Lower lobe of right lung (tissue), 2 donors: Measurements from ENCODE around the gene CABLES2. TPM values are rescaled to one million over a fixed set of nuclear protein-coding genes. Genes with fewer than 3 reads are reported as not detected.

ENCODE experiments used
- ATAC-seq, 2 donors: fragments of 200-7000 bp; cut with Tn5 transposase; one replicate each; pipeline ENCODE4 v1.9.1; 2020 to 2022; ENCODE audit warnings: mild to moderate bottlenecking in 2 of 2, moderate library complexity in 2 of 2
- DNase-seq: peaks from one replicate; pipeline ENCODE4 v3.0.0-alpha.2; 2020
- H3K27ac ChIP-seq: fragments of 200-600 bp; one replicate; pipeline ENCODE4 v1.8.0; 2022
- H3K27me3 ChIP-seq: fragments of 200-600 bp; one replicate; pipeline ENCODE4 v1.8.0; 2022; ENCODE audit warnings: low read depth
- H3K36me3 ChIP-seq: fragments of 200-600 bp; one replicate; pipeline ENCODE4 v1.8.0; 2022; ENCODE audit warnings: mild to moderate bottlenecking
- H3K4me1 ChIP-seq: fragments of 200-600 bp; one replicate; pipeline ENCODE4 v1.8.0; 2022
- H3K4me3 ChIP-seq: fragments of 200-600 bp; one replicate; pipeline ENCODE4 v1.8.0; 2022; ENCODE audit warnings: mild to moderate bottlenecking
- H3K9me3 ChIP-seq: fragments of 200-600 bp; one replicate; pipeline ENCODE4 v1.8.0; 2022
- intact Hi-C: fragments of 100-400 bp; cut with DNase I; formaldehyde crosslinking; loops from one replicate; pipeline ENCODE4 v1.11.0; 2022
- total RNA-seq: library from RNA; stranded (reverse); fragmentation: NEBNext Ultra II Directional; extraction: Animal tissue kit (Norgen Biotek cat#: 25700); gene quantifications from one replicate; pipeline ENCODE4 v1.2.1, GENCODE V29; 2021
- TF ChIP-seq, protein P1 (sequence below): fragments of 200-600 bp; IDR thresholded peaks from one replicate; pipeline ENCODE4 v1.8.0; 2022; ENCODE audit warnings: antibody characterized with exemption, mild to moderate bottlenecking
- donor health status: DM: no; HTN: yes; CAD: no; lungs with severe emphysema.

The CABLES2 gene
- total RNA-seq, 1 donor from 2014 or later = 4.5 TPM

DNA sequence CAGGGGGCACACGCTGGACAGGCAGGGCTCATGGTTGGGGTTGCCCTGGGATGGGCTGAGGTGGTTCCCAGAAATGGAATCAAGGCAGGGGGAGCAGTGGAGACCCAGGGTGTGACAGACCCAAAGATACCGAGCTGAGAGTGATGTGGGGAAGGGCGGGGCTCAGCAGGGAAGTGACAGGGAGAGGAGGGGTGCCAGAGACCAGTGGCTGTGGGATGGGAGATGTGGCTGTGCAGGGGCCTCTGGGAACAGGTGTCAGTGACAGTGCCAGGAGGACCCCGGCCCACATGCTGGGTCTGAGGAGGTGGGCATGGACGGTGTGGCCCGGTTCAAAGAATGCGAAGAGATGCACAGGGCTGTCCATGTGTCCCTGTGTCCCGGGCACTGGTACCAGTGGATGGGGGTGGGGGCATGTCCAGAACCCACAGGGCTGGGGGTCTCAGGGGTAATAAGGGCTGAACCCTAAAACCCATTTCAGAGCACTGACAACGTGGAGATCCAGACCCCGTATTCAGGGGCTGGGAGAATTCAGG is 1.0 kb downstream of the CABLES2 start:
- intact Hi-C loops = no loop called here
- peaks cover 34% of the 10 kb centered on the region for H3K4me1 ChIP-seq
- no peaks in the 10 kb centered on the region for H3K9me3 ChIP-seq
- TF ChIP-seq, protein P1, sequence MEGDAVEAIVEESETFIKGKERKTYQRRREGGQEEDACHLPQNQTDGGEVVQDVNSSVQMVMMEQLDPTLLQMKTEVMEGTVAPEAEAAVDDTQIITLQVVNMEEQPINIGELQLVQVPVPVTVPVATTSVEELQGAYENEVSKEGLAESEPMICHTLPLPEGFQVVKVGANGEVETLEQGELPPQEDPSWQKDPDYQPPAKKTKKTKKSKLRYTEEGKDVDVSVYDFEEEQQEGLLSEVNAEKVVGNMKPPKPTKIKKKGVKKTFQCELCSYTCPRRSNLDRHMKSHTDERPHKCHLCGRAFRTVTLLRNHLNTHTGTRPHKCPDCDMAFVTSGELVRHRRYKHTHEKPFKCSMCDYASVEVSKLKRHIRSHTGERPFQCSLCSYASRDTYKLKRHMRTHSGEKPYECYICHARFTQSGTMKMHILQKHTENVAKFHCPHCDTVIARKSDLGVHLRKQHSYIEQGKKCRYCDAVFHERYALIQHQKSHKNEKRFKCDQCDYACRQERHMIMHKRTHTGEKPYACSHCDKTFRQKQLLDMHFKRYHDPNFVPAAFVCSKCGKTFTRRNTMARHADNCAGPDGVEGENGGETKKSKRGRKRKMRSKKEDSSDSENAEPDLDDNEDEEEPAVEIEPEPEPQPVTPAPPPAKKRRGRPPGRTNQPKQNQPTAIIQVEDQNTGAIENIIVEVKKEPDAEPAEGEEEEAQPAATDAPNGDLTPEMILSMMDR = no peak
- H3K4me3 ChIP-seq = peak overlapping the region; percentile 70
- no peak overlapping the region for H3K27ac ChIP-seq
- ATAC-seq (no peak), DNase-seq (no peak)
- H3K36me3 ChIP-seq = peaks cover 6% of the 10 kb centered on the region
- no peaks in the 10 kb centered on the region for H3K27me3 ChIP-seq

DNA sequence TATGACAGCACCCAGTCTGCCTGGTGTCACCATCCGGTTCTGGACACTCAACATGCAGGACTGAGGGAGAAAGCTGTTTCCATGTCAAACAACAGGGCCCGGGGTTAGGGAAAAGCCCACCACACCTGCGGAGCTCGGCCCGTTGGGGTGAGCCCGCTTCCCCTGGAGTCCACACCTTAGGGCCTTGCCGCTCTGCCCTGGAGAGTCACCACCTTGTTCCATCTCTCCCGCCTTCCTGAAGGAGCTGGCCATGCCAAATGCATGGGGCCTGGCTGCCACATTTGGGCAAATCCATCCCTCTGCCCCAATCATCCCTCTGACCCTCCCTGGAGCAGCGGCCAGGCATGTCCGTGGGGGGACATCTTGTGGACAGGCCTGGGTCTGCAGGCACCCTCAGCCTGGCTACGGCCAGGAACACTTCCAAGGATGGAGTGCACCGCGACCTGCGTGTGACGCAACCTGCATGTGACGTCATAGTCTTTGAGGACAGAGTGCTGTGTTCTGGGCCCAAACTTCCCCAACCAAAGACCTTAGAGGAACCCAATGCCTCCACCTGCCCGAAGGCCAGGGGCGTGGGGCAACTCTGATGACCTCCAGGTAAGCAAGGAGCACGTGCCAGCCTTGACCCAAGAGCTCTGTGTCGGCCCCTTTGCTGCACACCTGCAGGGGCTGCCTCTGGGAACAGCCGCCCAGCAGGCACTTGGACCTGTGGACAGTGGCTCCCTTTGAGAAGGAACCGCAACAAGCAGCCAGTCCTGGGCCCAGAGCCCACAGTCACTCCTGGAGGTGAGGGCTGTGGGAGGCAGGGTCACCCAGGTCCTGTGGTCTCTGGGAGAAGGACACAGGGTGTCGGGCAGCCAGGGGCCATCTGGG is 1.7 kb downstream of the CABLES2 start:
- DNase-seq (no peak), ATAC-seq (peak in 1 of 2 donors; percentile 4)
- intact Hi-C loops = no loop called here
- no peaks in the 10 kb centered on the region for H3K9me3 ChIP-seq
- peaks cover 8% of the 10 kb centered on the region for H3K36me3 ChIP-seq
- H3K27ac ChIP-seq = no peak overlapping the region
- TF ChIP-seq, protein P1 = peak; percentile 41
- H3K27me3 ChIP-seq = no peaks in the 10 kb centered on the region
- peaks cover 32% of the 10 kb centered on the region for H3K4me1 ChIP-seq
- H3K4me3 ChIP-seq = peak overlapping the region; percentile 70

DNA sequence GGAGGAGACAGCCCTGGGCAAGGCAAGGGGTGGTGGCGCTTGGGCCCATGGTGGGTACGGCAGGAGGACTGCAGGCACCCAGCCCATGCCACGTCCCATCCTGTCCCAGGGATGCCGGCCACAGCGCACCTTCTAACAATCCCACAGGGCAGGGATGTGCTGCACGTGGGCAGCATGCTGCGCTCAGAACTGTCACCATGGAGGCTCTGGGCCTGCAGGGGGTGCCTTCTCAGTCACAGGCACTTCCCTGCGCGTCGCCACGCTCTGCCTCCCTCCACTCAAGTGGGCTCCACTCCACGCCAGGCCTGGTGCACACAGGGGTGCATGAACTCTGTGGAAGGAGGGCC is 2.4 kb downstream of the CABLES2 start:
- no peak overlapping the region for H3K27ac ChIP-seq
- TF ChIP-seq, protein P1 = no peak
- DNase-seq = no peak

DNA sequence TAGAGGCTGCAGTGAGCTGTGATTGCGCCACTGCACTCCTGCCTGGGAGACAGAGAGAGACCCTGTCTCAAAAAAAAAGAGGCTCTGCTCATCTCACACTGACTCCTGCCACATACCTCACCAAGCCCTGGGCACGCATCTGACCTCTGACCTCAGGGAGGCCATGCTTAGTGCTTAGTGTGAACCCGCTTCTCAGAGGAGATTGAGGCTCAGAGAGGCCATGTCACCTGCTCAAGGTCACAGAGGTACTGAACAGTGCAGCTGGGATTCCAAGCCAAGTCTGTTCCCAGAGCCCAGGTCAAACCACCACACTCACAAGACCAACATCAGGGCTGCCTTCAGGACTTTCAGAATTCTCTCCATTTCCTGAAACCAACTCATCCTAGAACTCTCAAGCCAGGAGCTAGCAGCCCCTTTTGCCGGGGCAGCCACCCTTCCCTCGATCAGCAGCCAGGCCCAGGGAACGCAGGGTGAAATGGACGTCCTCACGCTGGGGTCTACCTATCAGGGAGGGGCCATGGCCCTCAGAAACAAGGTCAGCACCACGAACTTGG is 2.9 kb downstream of the CABLES2 start:
- intact Hi-C loops = no loop called here
- TF ChIP-seq, protein P1 = no peak
- peaks cover 10% of the 10 kb centered on the region for H3K36me3 ChIP-seq
- H3K27me3 ChIP-seq = no peaks in the 10 kb centered on the region
- no peaks in the 10 kb centered on the region for H3K9me3 ChIP-seq
- H3K4me3 ChIP-seq = no peak overlapping the region
- H3K27ac ChIP-seq = no peak overlapping the region
- ATAC-seq (no peak), DNase-seq (no peak)
- peaks cover 23% of the 10 kb centered on the region for H3K4me1 ChIP-seq

More for the DNA sequence above, 2.4 kb downstream of the CABLES2 start:
- intact Hi-C loops = no loop called here
- peaks cover 10% of the 10 kb centered on the region for H3K36me3 ChIP-seq
- H3K4me1 ChIP-seq = peaks cover 26% of the 10 kb centered on the region
- H3K9me3 ChIP-seq = no peaks in the 10 kb centered on the region
- no peak overlapping the region for H3K4me3 ChIP-seq
- ATAC-seq = no peak
- no peaks in the 10 kb centered on the region for H3K27me3 ChIP-seq

DNA sequence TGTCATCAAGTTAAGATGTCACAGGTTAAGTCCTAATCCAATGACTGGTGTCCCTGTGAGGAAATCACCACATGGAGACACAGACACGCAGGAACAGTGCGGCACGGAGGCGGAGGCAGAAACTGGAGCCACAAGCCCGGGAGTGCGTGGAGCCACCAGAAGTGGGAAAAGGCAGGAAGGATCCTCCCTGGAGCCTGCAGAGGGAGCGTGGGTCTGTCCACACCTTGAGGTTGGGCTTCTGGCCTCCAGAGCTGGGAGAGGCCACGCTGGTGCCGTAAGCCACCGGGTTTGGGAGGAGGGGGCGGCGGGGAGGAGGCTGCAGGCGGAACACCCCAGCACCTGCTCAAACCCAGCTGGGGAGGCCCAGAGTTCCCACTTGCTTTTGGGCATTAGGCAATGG is 3.8 kb downstream of the CABLES2 start:
- Histone ChIP-seq H3K27ac (no peak overlapping the region), H3K4me3 (no peak overlapping the region), H3K4me1 (peaks cover 23% of the 10 kb centered on the region), H3K27me3 (no peaks in the 10 kb centered on the region), H3K36me3 (peaks cover 10% of the 10 kb centered on the region), H3K9me3 (no peaks in the 10 kb centered on the region)
- ATAC-seq = no peak
- TF ChIP-seq, protein P1 = no peak
- DNase-seq = no peak
- intact Hi-C loops = no loop called here
